Measurements from ENCODE around the gene CATSPER1.
A peak's percentile ranks its signal among the peaks of the same experiment; 100 is the strongest.

Gene CATSPER1

GRCh38 chr11:66006134-66006890 is 20.0 kb downstream of the CATSPER1 start:
- H3K9ac ChIP-seq (ENCODE audit: low read depth, low read length, poor library complexity): no peak overlapping the region
- H2AK5ac ChIP-seq (ENCODE audit: low read depth, low read length): no peak overlapping the region
- no peak overlapping the region for H3K4ac ChIP-seq (ENCODE audit: low read length)
- no peak overlapping the region for H3K23ac ChIP-seq (ENCODE audit: low read depth, low read length, poor library complexity)
- no peak overlapping the region for H2AFZ ChIP-seq (ENCODE audit: low read length)
- H3K4me2 ChIP-seq (ENCODE audit: insufficient read depth, low read length, poor library complexity, severe bottlenecking): no peak overlapping the region
- no peak overlapping the region for H2BK5ac ChIP-seq (ENCODE audit: low read length)
- H3K18ac ChIP-seq (ENCODE audit: low read length): no peak overlapping the region
- H3K79me1 ChIP-seq (ENCODE audit: low read depth, low read length): peaks cover 5% of the 10 kb centered on the region
- no peak overlapping the region for H3K14ac ChIP-seq (ENCODE audit: low read length)
- H3K27me3 ChIP-seq (ENCODE audit: control insufficient read depth in 3 of 3, insufficient read depth in 3 of 3, low read depth in 1 of 3, low read length in 3 of 3): peaks cover 0 to 16% (median 2%) of the 10 kb centered on the region in 3 experiments
- H4K91ac ChIP-seq (ENCODE audit: low read depth, low read length, poor library complexity): no peak overlapping the region
- WGBS, 2 donors (ENCODE audit: extremely low coverage in 2 of 2, insufficient read length in 2 of 2, insufficient replicate concordance in 1 of 2): no CpG with 5 or more reads among the region's 13 CpGs
- peaks cover 8 to 10% of the 10 kb centered on the region in 2 donors for H3K4me1 ChIP-seq (ENCODE audit: control insufficient read depth in 2 of 2, insufficient read depth in 1 of 2, low read depth in 1 of 2, low read length in 2 of 2)
- H2BK120ac ChIP-seq (ENCODE audit: low read depth, low read length): no peak overlapping the region
- H4K8ac ChIP-seq (ENCODE audit: low read depth, low read length): no peak overlapping the region
- peaks cover 19 to 28% of the 10 kb centered on the region in 2 donors for H3K36me3 ChIP-seq (replicated peaks in 1 of 2; ENCODE audit: control insufficient read depth in 2 of 2, insufficient read depth in 2 of 2, low read length in 2 of 2)
- no peak overlapping the region for H2BK12ac ChIP-seq (ENCODE audit: low read length)
- DNase-seq (ENCODE audit: low spot score): no peak
- H2BK15ac ChIP-seq (ENCODE audit: low read length): no peak overlapping the region
- no peak overlapping the region for H3K27ac ChIP-seq (replicated peaks; ENCODE audit: low read length)
- no peaks in the 10 kb centered on the region for H3K9me3 ChIP-seq (replicated peaks in 1 of 2; ENCODE audit: control insufficient read depth in 2 of 2, insufficient read depth in 1 of 2, low read depth in 1 of 2, low read length in 2 of 2)
- H3K4me3 ChIP-seq (ENCODE audit: low read length in 2 of 2): peak overlapping the region in 1 of 2 donors; percentile 8

GRCh38 chr11:66004186-66004585 is 22.1 kb downstream of the CATSPER1 start:
- peaks cover 8 to 10% of the 10 kb centered on the region in 2 donors for H3K4me1 ChIP-seq (ENCODE audit: control insufficient read depth in 2 of 2, insufficient read depth in 1 of 2, low read depth in 1 of 2, low read length in 2 of 2)
- no peak overlapping the region for H3K18ac ChIP-seq (ENCODE audit: low read length)
- H3K36me3 ChIP-seq (replicated peaks in 1 of 2; ENCODE audit: control insufficient read depth in 2 of 2, insufficient read depth in 2 of 2, low read length in 2 of 2): peaks cover 28 to 42% of the 10 kb centered on the region in 2 donors
- no peak overlapping the region for H2BK5ac ChIP-seq (ENCODE audit: low read length)
- no peak overlapping the region for H4K91ac ChIP-seq (ENCODE audit: low read depth, low read length, poor library complexity)
- H2AFZ ChIP-seq (ENCODE audit: low read length): no peak overlapping the region
- H4K8ac ChIP-seq (ENCODE audit: low read depth, low read length): no peak overlapping the region
- H3K79me1 ChIP-seq (ENCODE audit: low read depth, low read length): peaks cover 9% of the 10 kb centered on the region
- peaks cover 0 to 2% of the 10 kb centered on the region in 2 donors for H3K9me3 ChIP-seq (replicated peaks in 1 of 2; ENCODE audit: control insufficient read depth in 2 of 2, insufficient read depth in 1 of 2, low read depth in 1 of 2, low read length in 2 of 2)
- H3K4me3 ChIP-seq (ENCODE audit: low read length in 2 of 2): peak overlapping the region in 1 of 2 donors; percentile 11
- no peak overlapping the region for H2BK120ac ChIP-seq (ENCODE audit: low read depth, low read length)
- H2BK15ac ChIP-seq (ENCODE audit: low read length): no peak overlapping the region
- no peaks in the 10 kb centered on the region for H3K27me3 ChIP-seq (ENCODE audit: control insufficient read depth in 3 of 3, insufficient read depth in 3 of 3, low read depth in 1 of 3, low read length in 3 of 3)
- no peak for DNase-seq (ENCODE audit: low spot score)
- H2BK12ac ChIP-seq (ENCODE audit: low read length): no peak overlapping the region
- no peak overlapping the region for H3K14ac ChIP-seq (ENCODE audit: low read length)
- no CpG with 5 or more reads among the region's 4 CpGs for WGBS, 2 donors (ENCODE audit: extremely low coverage in 2 of 2, insufficient read length in 2 of 2, insufficient replicate concordance in 1 of 2)
- no peak overlapping the region for H3K4me2 ChIP-seq (ENCODE audit: insufficient read depth, low read length, poor library complexity, severe bottlenecking)
- H3K9ac ChIP-seq (ENCODE audit: low read depth, low read length, poor library complexity): no peak overlapping the region
- no peak overlapping the region for H3K23ac ChIP-seq (ENCODE audit: low read depth, low read length, poor library complexity)
- H3K27ac ChIP-seq (replicated peaks; ENCODE audit: low read length): no peak overlapping the region
- no peak overlapping the region for H3K4ac ChIP-seq (ENCODE audit: low read length)
- H2AK5ac ChIP-seq (ENCODE audit: low read depth, low read length): no peak overlapping the region

- Histone ChIP-seq H3K79me1 (ENCODE audit: low read depth, low read length) (peaks cover 9% of the 10 kb centered on the region), H4K91ac (ENCODE audit: low read depth, low read length, poor library complexity) (no peak overlapping the region), H3K27ac (replicated peaks; ENCODE audit: low read length) (no peak overlapping the region), H2BK15ac (ENCODE audit: low read length) (no peak overlapping the region), H3K27me3 (ENCODE audit: control insufficient read depth in 3 of 3, insufficient read depth in 3 of 3, low read depth in 1 of 3, low read length in 3 of 3) (no peaks in the 10 kb centered on the region), H3K4me3 (ENCODE audit: low read length in 2 of 2) (peak overlapping the region; percentile 76 to 100), H3K4ac (ENCODE audit: low read length) (no peak overlapping the region), H2BK120ac (ENCODE audit: low read depth, low read length) (no peak overlapping the region), H3K18ac (ENCODE audit: low read length) (no peak overlapping the region), H2AFZ (ENCODE audit: low read length) (no peak overlapping the region), H3K9me3 (replicated peaks in 1 of 2; ENCODE audit: control insufficient read depth in 2 of 2, insufficient read depth in 1 of 2, low read depth in 1 of 2, low read length in 2 of 2) (peaks cover 0 to 2% of the 10 kb centered on the region in 2 donors), H2BK12ac (ENCODE audit: low read length) (no peak overlapping the region), H3K23ac (ENCODE audit: low read depth, low read length, poor library complexity) (no peak overlapping the region), H2AK5ac (ENCODE audit: low read depth, low read length) (peak overlapping the region; percentile 36), H3K4me1 (ENCODE audit: control insufficient read depth in 2 of 2, insufficient read depth in 1 of 2, low read depth in 1 of 2, low read length in 2 of 2) (peaks cover 6 to 10% of the 10 kb centered on the region in 2 donors), H3K4me2 (ENCODE audit: insufficient read depth, low read length, poor library complexity, severe bottlenecking) (peak overlapping the region; percentile 82), H4K8ac (ENCODE audit: low read depth, low read length) (no peak overlapping the region), H3K14ac (ENCODE audit: low read length) (no peak overlapping the region), H3K9ac (ENCODE audit: low read depth, low read length, poor library complexity) (peak overlapping the region; percentile 50), H3K36me3 (replicated peaks in 1 of 2; ENCODE audit: control insufficient read depth in 2 of 2, insufficient read depth in 2 of 2, low read length in 2 of 2) (peaks cover 33 to 51% of the 10 kb centered on the region in 2 donors), H2BK5ac (ENCODE audit: low read length) (no peak overlapping the region)
- WGBS, 2 donors (ENCODE audit: extremely low coverage in 2 of 2, insufficient read length in 2 of 2, insufficient replicate concordance in 1 of 2): no CpG with 5 or more reads among the region's 6 CpGs
- no peak for DNase-seq (ENCODE audit: low spot score)
Measured at GRCh38 chr11:66003291-66003690, 23.0 kb downstream of the CATSPER1 start.

GRCh38 chr11:66002648-66003225 is 23.5 kb downstream of the CATSPER1 start:
- H3K14ac ChIP-seq (ENCODE audit: low read length): no peak overlapping the region
- no peak overlapping the region for H4K91ac ChIP-seq (ENCODE audit: low read depth, low read length, poor library complexity)
- H3K9me3 ChIP-seq (replicated peaks in 1 of 2; ENCODE audit: control insufficient read depth in 2 of 2, insufficient read depth in 1 of 2, low read depth in 1 of 2, low read length in 2 of 2): peaks cover 0 to 2% of the 10 kb centered on the region in 2 donors
- H3K27me3 ChIP-seq (ENCODE audit: control insufficient read depth in 3 of 3, insufficient read depth in 3 of 3, low read depth in 1 of 3, low read length in 3 of 3): no peaks in the 10 kb centered on the region
- peak overlapping the region; percentile 8 for H3K23ac ChIP-seq (ENCODE audit: low read depth, low read length, poor library complexity)
- H2BK15ac ChIP-seq (ENCODE audit: low read length): no peak overlapping the region
- no CpG with 5 or more reads among the region's 40 CpGs for WGBS, 2 donors (ENCODE audit: extremely low coverage in 2 of 2, insufficient read length in 2 of 2, insufficient replicate concordance in 1 of 2)
- peaks cover 39 to 56% of the 10 kb centered on the region in 2 donors for H3K36me3 ChIP-seq (replicated peaks in 1 of 2; ENCODE audit: control insufficient read depth in 2 of 2, insufficient read depth in 2 of 2, low read length in 2 of 2)
- DNase-seq (ENCODE audit: low spot score): no peak
- H3K79me1 ChIP-seq (ENCODE audit: low read depth, low read length): peaks cover 9% of the 10 kb centered on the region
- H2AK5ac ChIP-seq (ENCODE audit: low read depth, low read length): peak overlapping the region; percentile 36
- H3K18ac ChIP-seq (ENCODE audit: low read length): peak overlapping the region; percentile 95
- peaks cover 6 to 10% of the 10 kb centered on the region in 2 donors for H3K4me1 ChIP-seq (ENCODE audit: control insufficient read depth in 2 of 2, insufficient read depth in 1 of 2, low read depth in 1 of 2, low read length in 2 of 2)
- peak overlapping the region; percentile 97 for H3K9ac ChIP-seq (ENCODE audit: low read depth, low read length, poor library complexity)
- peak overlapping the region; percentile 76 to 100 for H3K4me3 ChIP-seq (ENCODE audit: low read length in 2 of 2)
- H2BK5ac ChIP-seq (ENCODE audit: low read length): peak overlapping the region; percentile 88
- peak overlapping the region; percentile 94 for H3K27ac ChIP-seq (replicated peaks; ENCODE audit: low read length)
- no peak overlapping the region for H3K4ac ChIP-seq (ENCODE audit: low read length)
- peak overlapping the region; percentile 86 for H2AFZ ChIP-seq (ENCODE audit: low read length)
- no peak overlapping the region for H4K8ac ChIP-seq (ENCODE audit: low read depth, low read length)
- H3K4me2 ChIP-seq (ENCODE audit: insufficient read depth, low read length, poor library complexity, severe bottlenecking): peak overlapping the region; percentile 82
- no peak overlapping the region for H2BK12ac ChIP-seq (ENCODE audit: low read length)
- H2BK120ac ChIP-seq (ENCODE audit: low read depth, low read length): no peak overlapping the region
